NCI-H446 treated with DMSO at 0.1 percent for 48 hours (cell line): ENCODE measurements around the gene UBL4A.
A peak's percentile ranks its signal among the peaks of the same experiment; 100 is the strongest.

Experiments
- DNase-seq: peaks from one replicate; lab custom pipeline; 2025; lab: John Stamatoyannopoulos, UW

The UBL4A gene

DNA sequence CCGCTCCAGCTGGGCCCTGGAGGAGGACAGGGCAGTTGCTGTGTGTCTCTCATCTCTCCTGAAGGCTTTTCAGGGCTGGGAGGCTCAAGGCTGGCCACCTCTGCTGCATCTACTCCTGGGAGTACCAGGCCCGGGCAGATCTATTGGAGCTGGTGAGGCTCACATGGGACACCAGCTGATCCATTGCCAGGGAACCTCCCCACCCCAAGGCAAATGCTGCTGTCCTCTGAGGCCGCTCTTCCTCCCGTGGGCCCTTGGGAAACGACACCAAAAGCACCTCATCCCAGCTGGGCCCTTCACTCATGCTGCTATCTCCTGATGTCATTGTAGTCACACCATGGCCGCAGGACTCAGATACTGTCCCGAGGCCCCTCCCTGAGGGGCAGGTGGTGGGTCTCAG is 3.6 kb downstream of the UBL4A start:
- no peak for DNase-seq

DNA sequence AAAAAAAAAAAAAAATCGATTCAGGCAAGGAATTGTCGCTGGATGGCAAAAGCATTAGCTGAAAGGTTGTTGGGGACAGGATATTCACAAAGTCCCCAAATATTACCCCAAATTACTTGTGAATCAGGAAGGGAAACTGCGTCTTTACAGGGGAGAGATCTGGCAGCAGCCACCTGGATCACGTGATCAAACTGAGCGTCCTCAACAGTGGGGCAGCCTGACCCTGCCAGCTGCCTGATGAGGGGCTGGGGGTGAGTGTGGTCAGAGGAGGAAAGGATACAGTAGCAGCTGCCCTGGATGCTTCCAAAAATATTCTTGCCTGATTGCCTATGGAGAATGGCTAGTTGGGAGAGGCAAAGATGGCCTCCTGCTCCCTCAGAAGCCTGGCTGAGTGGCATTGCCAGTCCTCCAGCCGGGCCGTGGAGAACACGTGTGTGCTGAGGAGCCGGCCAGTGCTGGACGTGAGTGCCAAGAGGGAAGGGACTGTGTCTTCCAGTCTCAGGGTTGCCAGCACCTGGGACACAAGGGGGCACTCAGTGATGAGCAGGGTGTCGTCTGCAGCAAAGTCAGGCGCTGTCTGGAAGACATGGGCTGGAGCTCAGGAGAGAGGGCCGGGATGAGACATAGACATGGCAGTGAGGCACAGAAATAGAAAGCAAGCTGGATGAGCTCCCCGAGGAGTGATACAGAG is 4.4 kb downstream of the UBL4A start:
- no peak for DNase-seq

DNA sequence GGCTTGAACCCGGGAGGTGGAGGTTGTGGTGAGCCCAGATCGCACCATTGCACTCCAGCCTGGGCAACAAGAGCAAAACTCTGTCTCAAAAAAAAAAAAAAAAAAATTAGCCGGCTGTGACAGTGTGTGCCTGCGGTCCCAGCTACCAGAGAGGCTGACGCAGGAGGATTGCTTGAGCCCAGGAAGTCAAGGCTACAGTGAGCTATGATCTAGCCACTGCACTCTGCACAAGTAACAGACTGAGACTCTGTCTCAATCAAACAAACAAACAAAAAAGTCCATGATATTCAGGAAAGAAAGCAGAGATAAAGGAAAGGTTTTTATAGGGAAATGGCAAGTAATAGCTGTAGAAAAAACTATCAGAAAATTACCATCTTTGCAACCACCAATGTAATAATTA is 5.2 kb downstream of the UBL4A start:
- no peak for DNase-seq

DNA sequence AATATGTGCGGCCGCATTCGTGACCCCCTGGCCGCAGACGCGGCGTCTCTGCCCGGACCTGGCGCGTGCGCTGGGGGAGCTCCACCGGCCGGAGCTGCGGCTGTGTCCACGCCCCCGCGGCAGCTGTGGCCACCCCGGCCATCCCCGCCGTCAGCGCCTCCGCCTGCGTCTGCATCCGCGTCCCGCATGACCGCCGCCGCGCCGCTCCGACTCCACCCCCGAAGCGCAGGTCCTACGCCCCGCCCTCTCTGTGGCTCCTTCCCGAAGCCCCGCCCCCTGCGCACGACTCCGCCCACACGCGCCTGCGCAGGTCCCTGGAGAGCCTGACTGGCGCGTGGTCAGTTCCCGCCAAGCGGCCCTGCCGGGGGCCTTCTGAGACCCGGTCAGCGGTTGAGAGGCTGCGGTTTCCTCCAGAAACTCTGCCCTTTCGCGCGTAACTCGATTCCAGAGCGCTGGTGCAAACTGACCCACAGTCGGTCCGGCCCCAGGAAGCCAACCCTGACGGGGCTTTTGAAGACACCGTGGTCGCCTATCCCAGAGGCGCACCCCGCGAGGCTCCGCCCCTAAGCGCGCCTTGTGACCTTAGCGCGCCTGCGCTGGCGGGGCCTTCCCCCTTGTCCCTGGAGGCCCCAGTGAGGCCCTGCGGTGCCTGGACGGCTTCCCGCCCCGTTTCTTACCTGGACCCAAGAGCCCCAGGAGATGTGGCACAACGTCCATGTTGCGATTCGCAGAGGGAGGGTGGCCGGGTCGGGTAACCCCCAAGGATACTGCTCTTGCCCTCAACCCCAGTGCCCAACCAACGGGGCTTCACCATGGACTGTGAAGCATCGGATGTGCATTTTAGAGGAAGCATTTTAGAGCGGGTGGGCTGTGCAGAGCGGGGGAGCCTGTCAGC is 7.4 kb downstream of the UBL4A start, which contains the start of gene LAGE3:
Gene LAGE3 (minus strand): TSS at position 554 of the 895 bp plus-strand sequence. CDS start 366 bp downstream, at position 188.
- peak; percentile 48 for DNase-seq

DNA sequence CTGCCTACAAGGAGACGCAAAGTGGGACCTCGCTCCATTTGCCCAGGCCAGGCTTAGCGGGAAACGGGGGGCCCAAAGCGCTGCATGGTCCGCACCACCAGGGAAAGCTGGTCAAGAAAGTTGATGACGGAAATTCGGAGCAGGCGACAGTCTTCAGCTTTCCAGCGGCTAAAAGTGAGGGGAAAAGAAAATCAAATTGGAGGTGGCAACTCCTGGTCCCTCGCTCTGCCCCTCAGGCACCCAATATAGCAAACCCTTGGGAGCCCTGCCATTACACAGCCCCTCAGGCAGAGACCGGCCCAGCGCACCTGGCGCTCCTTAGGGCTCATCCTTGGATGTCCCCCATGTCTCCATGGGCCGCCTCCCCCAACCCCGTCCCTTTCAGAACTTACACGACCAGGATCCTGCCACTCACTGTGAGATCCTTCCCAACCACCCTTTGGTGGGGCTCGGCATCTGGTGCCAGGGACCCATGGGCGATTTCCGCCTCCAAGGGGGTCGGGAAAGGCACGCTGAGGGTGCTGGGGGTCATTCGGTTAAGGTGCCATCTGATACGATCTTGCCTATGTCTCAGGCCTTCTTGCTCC is 8.4 kb downstream of the UBL4A start:
- DNase-seq = no peak

DNA sequence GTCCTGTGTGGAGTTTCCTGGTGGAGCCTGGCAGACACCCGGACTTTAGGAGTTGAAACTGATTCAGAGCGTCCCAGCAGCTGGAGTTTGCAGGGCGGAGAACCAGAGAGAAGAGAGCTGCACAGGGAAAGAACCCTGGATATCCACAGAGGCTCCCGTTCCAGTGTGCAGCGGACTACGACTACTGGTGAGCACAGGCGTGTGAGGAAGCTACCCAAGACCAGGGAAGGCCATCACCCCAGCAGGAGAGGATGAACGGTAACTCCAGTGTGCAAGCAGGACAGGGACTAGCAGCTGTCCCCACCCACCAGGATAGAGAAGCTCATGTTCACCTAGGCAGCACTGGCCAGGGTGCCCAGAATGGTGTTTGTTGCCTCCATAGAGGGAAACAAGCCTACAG is 9.6 kb downstream of the UBL4A start:
- no peak for DNase-seq

DNA sequence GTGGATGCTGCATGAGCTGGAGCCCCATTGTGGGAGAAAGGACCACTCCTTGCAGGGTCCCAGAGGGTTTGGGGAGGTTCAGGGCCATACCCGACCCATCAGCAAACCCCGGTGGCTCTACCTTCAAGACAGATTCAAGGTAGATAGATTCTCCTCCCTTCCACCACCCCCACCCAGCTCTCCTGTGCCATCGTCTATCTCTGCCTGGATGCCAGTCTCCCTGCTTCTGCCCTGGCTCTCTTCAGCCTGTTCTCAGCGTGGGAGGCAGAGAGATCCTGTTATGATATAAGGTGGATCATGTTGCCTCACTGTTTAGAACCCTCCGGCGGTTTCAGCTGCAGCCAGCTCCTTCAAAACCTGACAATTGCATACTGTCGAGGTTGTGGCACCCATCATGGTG is 12.7 kb downstream of the UBL4A start:
- no peak for DNase-seq

DNA sequence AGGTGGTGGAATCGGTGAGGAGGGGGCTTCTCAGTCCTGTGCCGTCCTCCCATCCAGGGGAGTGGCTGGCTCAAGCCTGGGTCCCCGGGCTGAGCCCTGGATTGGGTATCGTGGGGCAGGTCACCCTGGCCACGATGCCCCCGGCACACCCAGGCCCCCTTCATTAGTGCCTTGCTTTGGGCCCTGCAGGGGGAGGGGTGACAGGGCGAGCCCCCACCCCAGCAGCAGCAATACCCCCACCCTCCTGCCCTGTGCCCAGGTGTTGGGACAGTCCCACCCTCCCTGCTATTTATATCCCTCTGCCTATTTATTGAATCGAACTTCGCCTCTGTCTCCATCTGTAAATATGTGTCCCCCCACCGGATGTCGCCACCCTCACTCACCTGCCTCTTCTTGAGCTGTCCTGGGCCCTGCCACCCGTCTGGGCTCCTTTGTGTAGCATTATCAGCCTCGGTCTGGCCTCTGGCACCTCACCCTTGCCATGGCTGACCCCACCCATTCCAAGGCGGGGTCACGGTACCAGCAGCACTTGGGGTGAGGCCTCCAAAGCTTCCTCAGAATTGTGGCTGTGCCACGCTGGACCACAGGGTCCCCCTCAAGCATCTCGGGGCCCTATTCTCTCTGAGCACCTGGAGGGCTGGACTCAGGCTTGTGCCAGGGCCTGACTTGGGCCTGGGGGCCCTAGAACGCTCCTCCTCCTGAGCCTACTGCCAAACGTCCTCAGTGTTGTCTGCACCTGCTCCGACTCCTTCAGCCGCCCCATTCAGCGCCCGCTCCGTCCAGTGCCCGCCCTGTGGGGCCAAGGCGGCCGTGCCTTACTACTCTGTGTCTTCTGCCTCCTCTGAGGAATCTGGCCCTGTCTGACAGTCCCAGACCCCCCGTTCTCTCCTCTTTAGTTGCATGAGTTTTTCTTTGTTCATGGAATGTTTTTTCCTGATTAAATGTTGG is 13.5 kb downstream of the UBL4A start:
- no peak for DNase-seq

DNA sequence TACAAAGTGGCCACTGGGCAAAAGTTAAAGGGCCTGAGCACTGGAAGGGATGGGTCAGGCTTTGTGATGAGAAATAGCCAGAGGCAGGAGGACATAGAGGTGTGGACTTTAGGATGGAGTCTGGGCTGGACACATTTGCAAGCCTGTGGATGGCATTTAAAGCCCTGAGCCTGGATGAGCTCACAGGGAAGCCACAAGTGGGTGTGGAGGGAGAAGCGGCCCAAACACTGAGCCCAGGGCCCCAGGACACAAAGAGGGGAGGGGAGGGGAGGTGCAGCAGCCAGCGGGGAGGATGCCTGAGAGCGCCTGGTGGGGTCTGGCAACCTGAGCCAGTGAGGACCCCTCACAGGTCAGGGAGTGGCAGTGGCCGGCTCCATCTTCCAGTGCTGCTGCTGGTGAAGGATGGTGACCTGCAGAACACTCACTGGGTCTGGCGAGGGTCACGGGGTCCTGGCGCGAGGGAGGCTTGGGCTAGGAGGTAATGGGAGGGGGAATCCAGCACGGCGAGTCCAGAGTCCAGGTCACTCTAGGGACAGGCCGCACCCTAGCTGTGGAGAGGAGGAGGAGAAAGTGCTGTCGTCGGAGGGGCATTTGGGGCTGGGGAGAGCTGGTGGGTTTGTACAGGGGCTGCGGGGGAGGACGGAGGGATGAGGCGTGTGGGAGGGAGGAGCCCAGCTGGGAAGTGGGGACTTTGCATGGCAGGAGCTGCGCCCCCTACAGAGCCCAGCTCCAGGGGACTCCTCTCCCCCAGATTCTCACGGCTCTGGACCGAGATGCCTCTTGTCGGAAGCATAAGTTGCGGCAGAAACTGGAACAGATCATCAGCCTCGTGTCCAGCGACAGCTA is 14.4 kb downstream of the UBL4A start:
- no peak for DNase-seq

DNA sequence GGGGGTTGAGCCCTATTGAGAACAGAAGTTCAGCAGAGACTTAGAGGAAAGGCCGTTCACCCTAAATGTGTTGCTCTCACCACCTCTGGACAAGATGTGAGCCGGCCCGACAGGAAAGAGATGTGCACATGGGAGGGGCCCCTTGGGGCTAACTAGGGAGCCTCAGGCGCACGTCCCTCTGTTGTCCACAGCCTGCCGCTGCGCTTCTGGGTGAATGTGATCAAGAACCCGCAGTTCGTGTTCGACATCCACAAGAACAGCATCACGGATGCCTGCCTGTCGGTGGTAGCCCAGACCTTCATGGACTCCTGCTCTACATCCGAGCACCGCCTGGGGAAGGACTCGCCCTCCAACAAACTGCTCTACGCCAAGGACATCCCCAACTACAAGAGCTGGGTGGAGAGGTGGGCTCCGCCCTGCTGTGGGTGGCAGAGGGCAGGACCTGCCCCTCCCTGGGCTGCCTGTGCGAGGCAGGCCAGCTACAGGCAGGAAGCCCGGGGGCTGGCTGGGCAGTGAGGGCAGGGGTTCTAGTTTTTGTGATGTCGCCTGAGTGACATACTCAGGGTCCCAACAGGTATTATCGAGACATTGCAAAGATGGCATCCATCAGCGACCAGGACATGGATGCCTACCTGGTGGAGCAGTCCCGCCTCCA is 15.4 kb downstream of the UBL4A start:
- no peak for DNase-seq

DNA sequence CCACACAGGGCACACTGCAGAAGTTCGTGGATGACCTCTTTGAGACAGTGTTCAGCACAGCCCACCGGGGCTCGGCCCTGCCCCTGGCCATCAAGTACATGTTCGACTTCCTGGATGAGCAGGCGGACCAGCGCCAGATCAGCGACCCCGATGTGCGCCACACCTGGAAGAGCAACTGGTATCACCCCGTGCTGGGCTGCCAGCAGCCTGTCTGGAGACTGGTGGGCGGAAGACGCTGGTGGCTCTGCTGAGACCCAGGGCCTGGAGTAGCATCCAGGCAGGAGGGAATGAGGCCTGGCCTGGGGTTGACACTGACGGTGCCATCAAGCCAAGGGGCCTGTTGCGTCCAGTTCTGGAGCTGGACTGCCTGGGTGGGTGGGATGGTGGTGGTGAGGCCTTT is 16.0 kb downstream of the UBL4A start:
- DNase-seq = no peak

DNA sequence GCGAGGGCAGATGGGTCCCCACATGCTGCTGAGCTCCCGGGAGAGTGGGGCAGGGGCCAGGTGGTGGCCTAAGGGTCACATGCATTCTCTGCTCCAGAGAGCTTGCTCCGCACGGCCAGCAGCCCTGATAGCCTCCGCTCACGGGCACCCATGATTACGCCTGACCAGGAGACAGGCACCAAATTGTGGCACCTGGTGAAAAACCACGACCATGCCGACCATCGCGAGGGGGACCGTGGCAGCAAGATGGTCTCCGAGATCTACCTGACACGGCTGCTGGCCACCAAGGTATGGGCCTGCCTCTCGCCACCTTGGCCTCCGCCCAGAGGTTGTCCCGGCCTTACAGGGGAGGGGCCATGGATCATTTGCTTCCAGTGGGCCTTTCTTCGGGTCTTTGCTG is 16.5 kb downstream of the UBL4A start:
- no peak for DNase-seq

DNA sequence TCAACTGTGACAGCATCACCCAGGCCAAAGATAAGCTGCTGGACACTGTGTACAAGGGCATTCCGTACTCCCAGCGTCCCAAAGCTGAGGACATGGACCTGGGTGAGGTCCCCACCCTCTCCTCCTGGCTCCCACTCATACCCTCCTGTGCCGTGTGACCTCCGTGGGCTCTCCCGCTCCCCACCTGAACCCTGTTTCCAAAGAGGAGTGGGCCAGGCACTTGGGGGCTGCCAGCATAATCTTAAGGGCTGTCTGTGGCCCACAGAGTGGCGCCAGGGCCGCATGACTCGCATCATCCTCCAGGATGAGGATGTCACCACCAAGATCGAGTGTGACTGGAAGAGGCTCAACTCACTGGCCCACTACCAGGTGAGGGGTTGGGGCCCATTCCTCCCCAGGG is 17.3 kb downstream of the UBL4A start:
- DNase-seq = no peak

DNA sequence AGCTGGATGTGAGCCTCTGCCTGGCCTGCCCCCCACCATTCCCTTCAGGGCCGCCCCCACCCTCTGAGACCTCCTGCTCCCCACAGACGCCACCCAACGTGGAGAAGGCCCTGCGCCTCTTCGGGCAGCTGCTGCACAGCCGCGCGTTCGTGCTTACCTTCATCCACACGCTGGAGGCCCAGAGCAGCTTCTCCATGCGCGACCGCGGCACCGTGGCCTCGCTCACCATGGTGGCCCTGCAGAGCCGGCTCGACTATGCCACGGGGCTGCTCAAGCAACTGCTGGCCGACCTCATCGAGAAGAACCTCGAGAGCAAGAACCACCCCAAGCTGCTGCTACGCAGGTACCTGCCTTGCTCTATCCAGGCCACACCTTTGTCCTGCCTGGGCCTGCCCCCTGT is 18.2 kb downstream of the UBL4A start:
- DNase-seq = no peak

DNA sequence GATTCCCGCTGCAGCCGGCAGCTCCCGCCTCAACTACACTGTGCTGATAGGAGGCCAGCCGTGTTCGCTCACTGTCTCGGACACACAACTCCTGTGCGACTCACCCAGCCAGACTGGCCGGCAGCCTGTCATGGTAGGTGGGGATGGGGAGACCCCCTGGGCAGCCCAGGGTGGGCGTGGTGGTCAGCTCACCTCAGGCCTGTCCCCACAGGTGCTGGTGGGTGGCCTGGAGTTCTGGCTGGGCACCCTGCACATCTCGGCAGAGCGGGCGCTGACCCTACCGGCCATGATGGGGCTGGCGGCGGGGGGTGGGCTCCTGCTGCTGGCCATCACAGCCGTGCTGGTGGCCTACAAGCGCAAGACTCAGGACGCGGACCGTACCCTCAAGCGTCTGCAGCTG is 18.9 kb downstream of the UBL4A start:
- DNase-seq = no peak

DNA sequence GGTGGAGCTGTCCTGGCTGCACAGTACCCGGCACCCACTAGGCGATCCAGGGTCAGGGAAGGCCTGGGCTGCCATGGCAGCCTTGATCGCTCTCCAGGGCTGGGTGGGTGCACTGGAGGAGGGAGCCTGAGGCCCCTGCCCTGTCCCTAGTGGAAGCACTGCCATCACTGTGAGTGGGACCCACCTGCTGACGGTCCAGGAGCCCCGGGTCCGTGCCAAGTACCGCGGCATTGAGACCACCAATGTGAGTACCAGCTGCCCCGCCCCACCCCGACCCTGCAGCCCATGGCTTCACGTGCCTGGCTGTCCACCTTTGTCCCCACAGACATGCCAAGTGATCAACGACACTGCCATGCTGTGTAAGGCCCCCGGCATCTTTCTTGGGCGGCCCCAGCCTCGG is 19.5 kb downstream of the UBL4A start:
- DNase-seq = no peak

DNA sequence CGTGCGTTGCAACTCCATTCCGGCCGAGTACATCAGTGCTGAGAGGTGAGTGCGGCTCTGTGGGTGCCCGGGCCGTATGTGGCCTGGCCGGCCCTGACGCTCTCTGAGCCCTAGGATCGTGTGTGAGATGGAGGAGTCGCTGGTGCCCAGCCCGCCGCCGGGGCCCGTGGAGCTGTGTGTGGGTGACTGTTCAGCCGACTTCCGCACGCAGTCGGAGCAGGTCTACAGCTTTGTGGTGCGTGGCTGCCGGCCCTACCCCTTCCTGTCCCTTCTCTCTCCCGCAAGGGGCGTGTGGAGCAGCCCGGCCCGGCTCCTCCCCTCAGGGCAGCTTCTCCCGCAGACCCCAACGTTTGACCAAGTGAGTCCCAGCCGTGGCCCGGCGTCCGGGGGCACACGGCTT is 20.4 kb downstream of the UBL4A start:
- no peak for DNase-seq

DNA sequence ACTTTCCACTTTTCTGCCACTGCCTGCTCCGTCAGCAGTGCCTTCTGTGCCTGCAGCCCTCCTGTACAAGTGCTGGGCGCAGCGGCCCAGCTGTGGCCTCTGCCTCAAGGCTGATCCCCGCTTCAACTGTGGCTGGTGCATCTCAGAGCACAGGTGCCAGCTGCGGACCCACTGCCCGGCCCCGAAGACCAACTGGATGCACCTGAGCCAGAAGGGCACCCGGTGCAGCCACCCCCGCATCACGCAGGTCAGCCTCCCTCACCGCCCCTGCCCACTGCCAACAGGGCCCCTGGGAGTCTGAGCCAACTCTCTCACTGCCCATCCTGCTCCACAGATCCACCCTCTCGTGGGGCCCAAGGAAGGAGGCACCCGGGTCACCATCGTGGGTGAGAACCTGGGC is 20.8 kb downstream of the UBL4A start:
- no peak for DNase-seq

DNA sequence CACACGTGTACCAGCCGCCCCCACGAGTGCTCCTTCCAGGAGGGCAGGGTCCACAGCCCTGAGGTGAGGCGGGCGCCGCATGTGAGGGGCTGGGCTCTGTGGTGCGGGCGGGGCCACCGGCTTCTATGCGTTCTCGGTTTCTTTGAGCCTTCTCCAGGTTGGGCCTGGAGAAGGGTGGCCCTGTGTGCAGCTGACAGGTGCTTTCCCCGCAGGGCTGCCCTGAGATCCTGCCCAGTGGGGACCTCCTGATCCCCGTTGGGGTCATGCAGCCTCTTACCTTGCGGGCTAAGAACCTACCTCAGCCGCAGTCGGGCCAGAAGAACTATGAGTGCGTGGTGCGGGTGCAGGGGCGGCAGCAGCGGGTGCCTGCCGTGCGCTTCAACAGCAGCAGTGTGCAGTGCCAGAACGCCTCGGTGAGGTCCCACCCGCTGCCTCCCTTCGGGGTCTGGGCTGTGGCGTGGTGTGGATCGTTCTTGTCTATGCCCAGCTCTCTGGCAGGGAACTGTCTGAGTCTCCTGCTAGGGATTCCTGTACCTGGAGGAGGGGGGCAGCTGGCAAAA is 21.5 kb downstream of the UBL4A start:
- no peak for DNase-seq

DNA sequence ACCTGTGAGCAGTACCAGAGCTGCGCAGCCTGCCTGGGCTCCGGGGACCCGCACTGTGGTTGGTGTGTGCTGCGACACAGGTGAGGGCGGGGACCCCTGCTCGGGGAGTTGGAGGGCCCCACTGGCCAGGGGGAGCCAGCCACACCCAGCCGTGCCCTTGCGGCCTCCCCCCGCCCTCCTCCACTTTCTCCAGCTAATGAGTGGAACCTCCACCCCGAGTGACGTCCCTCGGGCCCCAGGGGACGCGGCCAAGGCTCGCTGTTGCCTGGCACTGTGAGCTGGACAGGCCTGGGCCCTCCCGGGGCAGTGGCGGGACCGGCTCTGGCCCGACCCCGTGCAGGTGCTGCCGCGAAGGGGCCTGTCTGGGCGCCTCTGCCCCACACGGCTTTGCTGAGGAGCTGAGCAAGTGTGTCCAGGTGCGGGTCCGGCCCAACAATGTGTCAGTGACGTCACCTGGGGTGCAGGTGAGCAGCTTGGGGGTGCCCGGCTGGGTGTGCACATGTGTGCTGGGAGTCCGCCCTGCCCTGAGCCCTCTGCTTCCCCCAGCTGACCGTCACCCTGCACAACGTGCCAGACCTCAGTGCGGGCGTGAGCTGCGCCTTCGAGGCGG is 22.7 kb downstream of the UBL4A start:
- no peak for DNase-seq
